ENCODE measurements around the gene EDAR. TPM values are rescaled to one million over a fixed set of nuclear protein-coding genes. Genes with fewer than 3 reads are reported as not detected.

EDAR gene
- total and polyA plus RNA-seq, 9 of the 15 experiments (the other 6 are each of a cell fraction or from before 2014, with no cell fraction given), result 0.01 TPM; not detected in 8

- peak; percentile 58 for TF ChIP-seq REST (IDR thresholded peaks at IDR 0.05; ENCODE audit: borderline replicate concordance)
- no peak for TF ChIP-seq REST (CRISPR knock-in tag; IDR thresholded peaks at IDR 0.05; ENCODE audit: low read depth)
- 0 out of 4 replicates have a peak, but pooled peaks of 1 of the 2 experiments have one; percentile 64 for TF ChIP-seq MLX (CRISPR knock-in tag; conservative IDR thresholded peaks at IDR 0.05)
- TF ChIP-seq RNF2 (IDR thresholded peaks at IDR 0.05), result peak; percentile 22; the same call in 1 of the 2 replicates
Measured at GRCh38 chr2:109005686-109006204, 16.7 kb upstream of the EDAR start (continued).

Measured in K562 (cell line).